Mesothelial cell of epicardium (in vitro differentiated cells): ENCODE measurements around the gene CST3. TPM values are rescaled to one million over a fixed set of nuclear protein-coding genes. Genes with fewer than 3 reads are reported as not detected.
"Not testable (repeated sequence)": the region's sequence is repeated elsewhere in the genome, so short reads cannot be mapped to it uniquely, and the experiment has no call there.

Source experiments
- DNase-seq, 2 experiments: peaks; one replicate each; pipeline ENCODE4 v3.0.0; 2021; ENCODE audit warnings: low spot score in 2 of 2; ENCODE audit not compliant: unreplicated experiment in 2 of 2
- H3K27ac Mint-ChIP-seq: 2 replicates; pipeline ENCODE4 v1.8.0; 2021; ENCODE audit warnings: mixed read lengths
- H3K27me3 Mint-ChIP-seq: 2 replicates; pipeline ENCODE4 v1.8.0; 2021; ENCODE audit warnings: low read depth, mixed read lengths
- H3K36me3 Mint-ChIP-seq: 2 replicates; pipeline ENCODE4 v1.8.0; 2021; ENCODE audit warnings: mixed read lengths
- H3K4me1 Mint-ChIP-seq: 2 replicates; pipeline ENCODE4 v1.8.0; 2021; ENCODE audit warnings: mixed read lengths
- H3K4me3 Mint-ChIP-seq: 2 replicates; pipeline ENCODE4 v1.8.0; 2021; ENCODE audit warnings: mild to moderate bottlenecking, moderate library complexity, mixed read lengths
- H3K9me3 Mint-ChIP-seq: 2 replicates; pipeline ENCODE4 v1.8.0; 2021; ENCODE audit warnings: mixed read lengths
- CTCF ChIP-seq: fragments of 200-600 bp; sonication (generic); IDR thresholded peaks from one replicate; pipeline ENCODE4 v1.5.0; 2021; ENCODE audit warnings: antibody characterized with exemption; ENCODE audit not compliant: unreplicated experiment
- total RNA-seq: library from RNA; stranded (reverse); gene quantifications from 3 replicates; pipeline ENCODE4 v1.2.1, GENCODE V29; 2021

The CST3 gene
- total RNA-seq, 1 donor from 2014 or later = 138 TPM

DNA sequence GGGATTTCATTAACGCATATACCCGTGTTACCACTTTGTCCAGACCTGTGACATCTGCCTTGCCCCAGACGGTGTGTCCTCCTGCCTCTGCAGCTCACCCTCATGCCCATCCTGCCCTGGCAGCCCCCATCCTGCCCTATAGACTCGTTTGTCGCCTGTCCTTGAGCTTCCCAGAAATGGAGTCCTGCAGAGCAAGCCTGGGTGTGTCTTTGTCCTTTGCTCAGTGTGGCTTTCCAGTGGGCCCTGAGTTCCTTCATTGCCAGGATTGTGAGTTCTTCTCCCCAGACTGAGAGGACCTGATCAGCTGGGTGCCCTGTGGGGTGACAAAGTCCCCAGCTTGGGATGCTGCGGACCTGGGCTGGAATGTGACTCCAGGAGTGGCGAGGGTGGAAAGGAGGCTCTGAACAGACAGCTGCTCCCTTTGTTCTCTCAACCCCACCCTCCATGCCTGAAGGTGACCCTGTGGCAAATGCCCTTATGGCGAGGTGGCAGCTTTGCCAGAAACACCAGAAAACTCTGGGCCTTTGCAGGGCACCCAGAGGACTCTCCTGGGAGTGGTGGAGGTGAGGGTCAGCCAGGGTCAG lies 2.4 kb upstream of the CST3 start:
- no peak for DNase-seq
- TF ChIP-seq CTCF = no peak
- no peak overlapping the region for H3K27ac Mint-ChIP-seq
- H3K27me3 Mint-ChIP-seq = no peaks in the 10 kb centered on the region
- H3K4me1 Mint-ChIP-seq = peaks cover 14% of the 10 kb centered on the region
- no peaks in the 10 kb centered on the region for H3K36me3 Mint-ChIP-seq
- H3K4me3 Mint-ChIP-seq = no peak overlapping the region
- no peaks in the 10 kb centered on the region for H3K9me3 Mint-ChIP-seq

DNA sequence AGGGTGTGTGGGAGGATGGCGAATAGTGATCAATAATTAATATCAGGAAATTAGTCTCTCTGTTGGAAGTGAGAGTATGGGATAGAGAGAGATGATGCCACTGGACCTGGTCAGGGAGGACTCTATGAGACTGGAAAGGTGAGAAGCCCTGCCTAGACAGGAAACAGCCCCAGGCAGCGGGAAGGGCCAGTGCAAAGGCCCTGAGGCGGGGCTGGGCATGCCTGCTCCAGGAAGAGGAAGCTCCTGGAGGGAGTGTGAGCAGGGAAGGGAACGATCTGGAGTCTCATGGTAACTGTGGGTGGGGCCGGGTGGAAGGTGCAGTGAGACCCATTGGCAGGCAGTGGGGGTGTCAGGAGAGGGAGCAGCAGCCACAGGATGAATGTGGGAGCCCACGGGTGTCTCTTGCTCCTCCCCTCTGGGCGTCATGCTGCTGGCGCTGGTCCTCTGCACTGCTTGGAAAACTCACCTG lies 1.8 kb upstream of the CST3 start:
- no peak overlapping the region for H3K27ac Mint-ChIP-seq
- no peak for TF ChIP-seq CTCF
- H3K36me3 Mint-ChIP-seq = no peaks in the 10 kb centered on the region
- H3K4me1 Mint-ChIP-seq = peaks cover 14% of the 10 kb centered on the region
- no peak overlapping the region for H3K4me3 Mint-ChIP-seq
- DNase-seq = no peak
- no peaks in the 10 kb centered on the region for H3K9me3 Mint-ChIP-seq
- no peaks in the 10 kb centered on the region for H3K27me3 Mint-ChIP-seq

DNA sequence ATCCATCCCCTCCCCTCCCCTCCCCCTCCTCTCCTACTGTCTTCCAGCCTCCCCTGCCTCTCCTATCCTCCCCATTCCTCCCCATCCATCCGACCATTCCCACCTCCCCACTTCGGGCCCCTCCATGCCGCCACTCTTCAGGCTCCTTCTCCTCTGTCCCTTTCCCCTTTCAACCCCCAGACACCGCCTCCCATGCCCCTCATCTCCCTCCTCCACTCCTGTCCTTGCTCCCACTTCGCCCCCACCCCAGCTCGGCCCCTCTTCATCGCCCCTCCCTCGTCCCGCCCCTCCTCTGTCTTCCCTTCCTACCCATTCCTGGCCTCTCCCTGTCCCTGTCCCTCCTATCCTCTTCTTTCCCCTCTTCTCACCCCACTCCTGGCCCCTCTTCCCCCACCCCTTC lies 554 bp upstream of the CST3 start:
- H3K27ac Mint-ChIP-seq = no peak overlapping the region
- no peaks in the 10 kb centered on the region for H3K27me3 Mint-ChIP-seq
- DNase-seq = no peak
- no peak overlapping the region for H3K4me3 Mint-ChIP-seq
- no peaks in the 10 kb centered on the region for H3K36me3 Mint-ChIP-seq
- H3K4me1 Mint-ChIP-seq = peaks cover 14% of the 10 kb centered on the region
- no peak for TF ChIP-seq CTCF
- no peaks in the 10 kb centered on the region for H3K9me3 Mint-ChIP-seq

- Mint-ChIP-seq H3K4me1 (peaks cover 14% of the 10 kb centered on the region), H3K27ac (peak overlapping the region; percentile 51), H3K4me3 (peak overlapping the region; percentile 84), H3K9me3 (no peaks in the 10 kb centered on the region), H3K27me3 (no peaks in the 10 kb centered on the region), H3K36me3 (no peaks in the 10 kb centered on the region)
- TF ChIP-seq CTCF = no peak
- DNase-seq = no peak
Measured at GRCh38 chr20:23636908-23637281, 860 bp downstream of the CST3 start.

DNA sequence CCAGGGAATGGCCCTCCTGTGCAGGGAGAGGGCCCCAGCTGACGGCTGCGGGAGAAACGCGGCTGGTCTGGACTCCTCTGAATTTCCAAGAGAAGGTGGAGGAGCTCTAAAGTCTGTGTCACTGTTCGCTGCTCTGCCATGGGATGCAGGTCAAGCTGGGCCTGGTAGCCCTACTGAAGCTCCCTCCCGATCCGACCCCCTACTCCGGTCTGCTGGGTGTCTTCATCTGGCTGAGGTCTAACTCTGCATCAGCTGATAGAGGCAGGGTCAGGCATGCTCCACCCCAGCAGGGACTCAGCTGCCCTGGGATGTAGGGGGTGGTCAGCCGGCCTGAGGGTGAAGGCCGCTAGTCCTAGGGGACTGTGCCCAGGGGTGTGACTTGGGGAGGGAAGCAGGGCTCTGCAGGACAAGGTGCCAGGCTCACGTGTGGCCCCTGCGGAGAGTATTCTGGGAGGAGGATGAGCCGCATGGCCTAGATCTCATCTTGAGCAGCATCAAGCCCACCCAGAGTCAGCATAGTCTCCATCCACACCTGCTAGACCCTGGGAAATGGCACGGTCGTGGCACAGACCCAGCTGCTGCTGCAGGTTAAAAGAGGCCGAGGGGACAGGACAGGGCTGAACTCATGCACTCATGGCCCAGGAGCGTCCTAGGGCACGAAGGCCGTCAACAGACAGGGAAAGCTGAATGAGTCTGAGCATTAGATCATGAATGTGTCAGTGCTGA lies 1.4 kb downstream of the CST3 start:
- no peak for DNase-seq
- no peak for TF ChIP-seq CTCF
- Mint-ChIP-seq H3K4me1 (peaks cover 14% of the 10 kb centered on the region), H3K4me3 (peak overlapping the region; percentile 84), H3K27ac (no peak overlapping the region), H3K27me3 (no peaks in the 10 kb centered on the region), H3K36me3 (no peaks in the 10 kb centered on the region), H3K9me3 (no peaks in the 10 kb centered on the region)

- not testable (repeated sequence) for H3K36me3 Mint-ChIP-seq, DNase-seq, H3K9me3 Mint-ChIP-seq, H3K27me3 Mint-ChIP-seq, H3K27ac Mint-ChIP-seq
- Mint-ChIP-seq H3K4me1 (peaks cover 14% of the 10 kb centered on the region), H3K4me3 (peak overlapping the region; percentile 84)
Measured at GRCh38 chr20:23635768-23636090, 2.0 kb downstream of the CST3 start.
